ENCODE measurements around the gene SRGAP2C.
"Not testable (repeated sequence)": the region's sequence is repeated elsewhere in the genome, so short reads cannot be mapped to it uniquely, and the experiment has no call there.

DNA sequence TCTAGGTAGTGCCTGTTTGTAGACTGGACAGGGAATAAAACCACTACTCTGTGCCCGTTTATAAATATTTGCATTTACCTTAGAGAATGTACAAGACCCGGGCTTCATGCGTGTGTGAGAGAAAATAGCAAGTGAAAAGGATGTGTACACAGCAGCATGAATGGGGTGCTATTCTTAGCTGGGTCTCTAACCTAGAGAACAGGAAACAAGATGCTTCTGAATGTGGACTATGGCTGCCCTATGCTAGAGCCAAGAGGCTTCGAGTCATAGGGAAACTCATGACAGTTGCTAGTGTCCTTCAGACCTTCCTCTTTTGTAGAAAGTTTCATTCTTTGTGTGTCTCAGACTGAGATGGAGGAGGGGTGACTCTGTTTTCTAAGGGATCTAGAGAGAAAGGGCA lies 39.9 kb downstream of the SRGAP2C start:
- not testable (repeated sequence) for TF ChIP-seq CBX2 (IDR thresholded peaks at IDR 0.05; ENCODE audit: borderline replicate concordance, low read depth); EP300 (IDR thresholded peaks at IDR 0.05); RFX5 (IDR thresholded peaks at IDR 0.05); SMC3 (IDR thresholded peaks at IDR 0.05)
- TF ChIP-seq, protein P1, sequence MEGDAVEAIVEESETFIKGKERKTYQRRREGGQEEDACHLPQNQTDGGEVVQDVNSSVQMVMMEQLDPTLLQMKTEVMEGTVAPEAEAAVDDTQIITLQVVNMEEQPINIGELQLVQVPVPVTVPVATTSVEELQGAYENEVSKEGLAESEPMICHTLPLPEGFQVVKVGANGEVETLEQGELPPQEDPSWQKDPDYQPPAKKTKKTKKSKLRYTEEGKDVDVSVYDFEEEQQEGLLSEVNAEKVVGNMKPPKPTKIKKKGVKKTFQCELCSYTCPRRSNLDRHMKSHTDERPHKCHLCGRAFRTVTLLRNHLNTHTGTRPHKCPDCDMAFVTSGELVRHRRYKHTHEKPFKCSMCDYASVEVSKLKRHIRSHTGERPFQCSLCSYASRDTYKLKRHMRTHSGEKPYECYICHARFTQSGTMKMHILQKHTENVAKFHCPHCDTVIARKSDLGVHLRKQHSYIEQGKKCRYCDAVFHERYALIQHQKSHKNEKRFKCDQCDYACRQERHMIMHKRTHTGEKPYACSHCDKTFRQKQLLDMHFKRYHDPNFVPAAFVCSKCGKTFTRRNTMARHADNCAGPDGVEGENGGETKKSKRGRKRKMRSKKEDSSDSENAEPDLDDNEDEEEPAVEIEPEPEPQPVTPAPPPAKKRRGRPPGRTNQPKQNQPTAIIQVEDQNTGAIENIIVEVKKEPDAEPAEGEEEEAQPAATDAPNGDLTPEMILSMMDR (IDR thresholded peaks at IDR 0.05): not testable (repeated sequence)
- TF ChIP-seq, protein P2, sequence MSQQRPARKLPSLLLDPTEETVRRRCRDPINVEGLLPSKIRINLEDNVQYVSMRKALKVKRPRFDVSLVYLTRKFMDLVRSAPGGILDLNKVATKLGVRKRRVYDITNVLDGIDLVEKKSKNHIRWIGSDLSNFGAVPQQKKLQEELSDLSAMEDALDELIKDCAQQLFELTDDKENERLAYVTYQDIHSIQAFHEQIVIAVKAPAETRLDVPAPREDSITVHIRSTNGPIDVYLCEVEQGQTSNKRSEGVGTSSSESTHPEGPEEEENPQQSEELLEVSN (IDR thresholded peaks at IDR 0.05; ENCODE audit: borderline replicate concordance, low read depth): not testable (repeated sequence)
